HL-60 (cell line): Measurements from ENCODE around the gene TNC.

Source experiments
- DNase-seq, 2 experiments: peaks; one replicate each; pipeline ENCODE4 v3.0.0-alpha.2; 2010 to 2020; ENCODE audit warnings: low read depth in 1 of 2, low spot score in 1 of 2
- H3K27ac ChIP-seq: fragments of 250-450 bp; sonication (Bioruptor Pico); replicated peaks from 2 replicates; pipeline ENCODE4 v1.5.1; 2020; ENCODE audit warnings: mild to moderate bottlenecking, moderate library complexity
- H3K27me3 ChIP-seq: fragments of 250-450 bp; sonication (Bioruptor Pico); 2 replicates; pipeline ENCODE4 v1.5.1; 2021; ENCODE audit warnings: mild to moderate bottlenecking, moderate library complexity; ENCODE audit not compliant: insufficient read depth, poor library complexity, severe bottlenecking
- H3K4me3 ChIP-seq: replicated peaks from 2 replicates; pipeline ENCODE4 v1.5.1; 2011; ENCODE audit warnings: mild to moderate bottlenecking, control low read depth, low read length; ENCODE audit not compliant: insufficient read depth
- GABPA ChIP-seq: IDR thresholded peaks from 2 replicates; pipeline ENCODE4 v1.6.1; 2012; ENCODE audit warnings: low read depth
- POLR2AphosphoS5 ChIP-seq: IDR thresholded peaks from 2 replicates; pipeline ENCODE4 v1.6.1; 2012; ENCODE audit warnings: low read depth
- SPI1 ChIP-seq: IDR thresholded peaks from 2 replicates; pipeline ENCODE4 v1.6.1; 2012; ENCODE audit warnings: low read depth, mild to moderate bottlenecking, borderline replicate concordance
- TF ChIP-seq, protein P1 (sequence below): IDR thresholded peaks from 2 replicates; pipeline ENCODE4 v1.6.1; 2012; ENCODE audit warnings: low read depth; ENCODE audit not compliant: insufficient replicate concordance
- TF ChIP-seq, protein P2 (sequence below): IDR thresholded peaks from one replicate; pipeline ENCODE4 v1.5.1; 2011; ENCODE audit warnings: low read length, control low read depth, inconsistent platforms; ENCODE audit not compliant: insufficient read depth

The TNC gene

DNA sequence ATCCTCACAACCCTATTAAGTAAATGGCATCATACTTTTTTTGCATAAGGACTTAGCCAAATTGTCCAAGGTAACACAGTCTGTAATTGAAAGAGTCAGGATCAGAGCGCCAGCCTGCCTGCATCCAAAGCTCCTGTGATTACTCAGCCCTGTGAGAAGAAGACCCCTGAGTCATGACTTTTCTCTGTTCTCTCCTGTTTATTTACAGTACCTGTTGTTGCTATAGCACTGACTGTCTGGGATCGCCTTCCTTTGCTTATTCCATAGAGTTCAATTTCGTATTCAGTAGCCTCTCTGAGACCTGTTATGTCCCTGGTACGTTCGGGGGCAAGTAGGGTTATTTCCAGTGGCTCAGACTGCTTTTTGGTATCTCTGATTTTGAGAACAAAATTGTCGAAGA is 71.8 kb downstream of the TNC start:
- Histone ChIP-seq H3K27me3 (peaks cover 3% of the 10 kb centered on the region), H3K27ac (no peak overlapping the region), H3K4me3 (no peak overlapping the region)
- DNase-seq = no peak
- TF ChIP-seq, protein P1, sequence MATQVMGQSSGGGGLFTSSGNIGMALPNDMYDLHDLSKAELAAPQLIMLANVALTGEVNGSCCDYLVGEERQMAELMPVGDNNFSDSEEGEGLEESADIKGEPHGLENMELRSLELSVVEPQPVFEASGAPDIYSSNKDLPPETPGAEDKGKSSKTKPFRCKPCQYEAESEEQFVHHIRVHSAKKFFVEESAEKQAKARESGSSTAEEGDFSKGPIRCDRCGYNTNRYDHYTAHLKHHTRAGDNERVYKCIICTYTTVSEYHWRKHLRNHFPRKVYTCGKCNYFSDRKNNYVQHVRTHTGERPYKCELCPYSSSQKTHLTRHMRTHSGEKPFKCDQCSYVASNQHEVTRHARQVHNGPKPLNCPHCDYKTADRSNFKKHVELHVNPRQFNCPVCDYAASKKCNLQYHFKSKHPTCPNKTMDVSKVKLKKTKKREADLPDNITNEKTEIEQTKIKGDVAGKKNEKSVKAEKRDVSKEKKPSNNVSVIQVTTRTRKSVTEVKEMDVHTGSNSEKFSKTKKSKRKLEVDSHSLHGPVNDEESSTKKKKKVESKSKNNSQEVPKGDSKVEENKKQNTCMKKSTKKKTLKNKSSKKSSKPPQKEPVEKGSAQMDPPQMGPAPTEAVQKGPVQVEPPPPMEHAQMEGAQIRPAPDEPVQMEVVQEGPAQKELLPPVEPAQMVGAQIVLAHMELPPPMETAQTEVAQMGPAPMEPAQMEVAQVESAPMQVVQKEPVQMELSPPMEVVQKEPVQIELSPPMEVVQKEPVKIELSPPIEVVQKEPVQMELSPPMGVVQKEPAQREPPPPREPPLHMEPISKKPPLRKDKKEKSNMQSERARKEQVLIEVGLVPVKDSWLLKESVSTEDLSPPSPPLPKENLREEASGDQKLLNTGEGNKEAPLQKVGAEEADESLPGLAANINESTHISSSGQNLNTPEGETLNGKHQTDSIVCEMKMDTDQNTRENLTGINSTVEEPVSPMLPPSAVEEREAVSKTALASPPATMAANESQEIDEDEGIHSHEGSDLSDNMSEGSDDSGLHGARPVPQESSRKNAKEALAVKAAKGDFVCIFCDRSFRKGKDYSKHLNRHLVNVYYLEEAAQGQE = no peak
- TF ChIP-seq POLR2AphosphoS5 (no peak), GABPA (no peak), SPI1 (no peak)
- TF ChIP-seq, protein P2, sequence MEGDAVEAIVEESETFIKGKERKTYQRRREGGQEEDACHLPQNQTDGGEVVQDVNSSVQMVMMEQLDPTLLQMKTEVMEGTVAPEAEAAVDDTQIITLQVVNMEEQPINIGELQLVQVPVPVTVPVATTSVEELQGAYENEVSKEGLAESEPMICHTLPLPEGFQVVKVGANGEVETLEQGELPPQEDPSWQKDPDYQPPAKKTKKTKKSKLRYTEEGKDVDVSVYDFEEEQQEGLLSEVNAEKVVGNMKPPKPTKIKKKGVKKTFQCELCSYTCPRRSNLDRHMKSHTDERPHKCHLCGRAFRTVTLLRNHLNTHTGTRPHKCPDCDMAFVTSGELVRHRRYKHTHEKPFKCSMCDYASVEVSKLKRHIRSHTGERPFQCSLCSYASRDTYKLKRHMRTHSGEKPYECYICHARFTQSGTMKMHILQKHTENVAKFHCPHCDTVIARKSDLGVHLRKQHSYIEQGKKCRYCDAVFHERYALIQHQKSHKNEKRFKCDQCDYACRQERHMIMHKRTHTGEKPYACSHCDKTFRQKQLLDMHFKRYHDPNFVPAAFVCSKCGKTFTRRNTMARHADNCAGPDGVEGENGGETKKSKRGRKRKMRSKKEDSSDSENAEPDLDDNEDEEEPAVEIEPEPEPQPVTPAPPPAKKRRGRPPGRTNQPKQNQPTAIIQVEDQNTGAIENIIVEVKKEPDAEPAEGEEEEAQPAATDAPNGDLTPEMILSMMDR = no peak

DNA sequence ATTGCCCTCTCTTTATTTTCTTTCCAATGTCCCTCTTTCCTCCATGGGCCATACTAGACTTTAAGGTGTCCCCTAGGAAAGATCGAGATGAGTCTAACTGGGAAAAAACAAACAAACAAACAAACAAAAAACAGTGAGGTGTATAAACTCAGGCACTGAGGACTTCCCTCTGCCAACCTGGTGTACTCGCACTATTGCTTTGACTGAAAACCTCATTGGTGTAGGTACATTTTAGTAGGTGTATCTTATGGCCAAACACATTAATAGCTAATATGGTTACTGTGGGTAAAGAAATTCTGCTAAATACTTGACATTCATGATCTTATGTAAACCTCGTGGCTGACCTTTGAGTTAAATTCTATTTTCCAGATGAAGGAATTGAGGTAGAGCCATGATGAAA is 74.3 kb downstream of the TNC start:
- Histone ChIP-seq H3K27me3 (peaks cover 3% of the 10 kb centered on the region), H3K27ac (no peak overlapping the region)
- no peak for DNase-seq

DNA sequence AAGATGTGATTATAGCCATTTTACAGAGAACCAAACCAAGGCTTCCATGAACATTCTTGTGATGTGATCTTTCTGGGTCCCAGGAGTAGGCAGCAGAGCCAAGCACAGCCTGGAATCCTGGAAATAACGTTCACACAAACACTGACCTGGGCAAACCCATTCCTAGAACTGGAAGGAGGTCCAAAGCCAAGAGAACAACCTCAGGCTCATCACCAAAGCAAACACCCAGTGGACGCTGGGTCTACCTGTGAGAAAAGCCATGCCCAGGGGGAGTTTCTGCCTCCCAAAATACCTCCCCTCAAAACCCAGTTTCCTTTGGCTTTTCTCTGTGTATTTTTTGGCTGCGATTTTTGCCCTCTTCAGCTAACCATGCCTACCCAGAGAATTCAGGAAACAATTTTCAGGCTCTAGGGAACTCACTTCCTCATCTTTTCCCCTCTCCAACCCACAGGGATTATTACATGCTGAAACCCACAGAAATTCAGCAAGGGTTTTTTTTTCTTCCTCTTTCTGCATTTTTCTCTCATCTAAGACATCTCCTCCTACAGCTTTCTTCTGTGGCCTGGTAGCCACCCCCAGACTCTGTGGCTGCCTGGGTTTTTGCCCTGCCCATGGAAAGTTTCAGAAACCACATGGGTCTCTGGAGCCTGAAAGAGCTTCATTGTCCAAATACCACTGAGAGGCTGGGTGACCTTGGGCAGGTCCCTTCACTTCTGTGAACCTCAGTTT is 75.0 kb downstream of the TNC start:
- DNase-seq = peak in 1 of 2 experiments; percentile 69
- TF ChIP-seq, protein P1 = no peak
- TF ChIP-seq GABPA (no peak), POLR2AphosphoS5 (peak; percentile 36), SPI1 (peak; percentile 87)
- TF ChIP-seq, protein P2 = no peak
- Histone ChIP-seq H3K27ac (no peak overlapping the region), H3K4me3 (no peak overlapping the region), H3K27me3 (peaks cover 3% of the 10 kb centered on the region)

More for the DNA sequence above, 74.3 kb downstream of the TNC start:
- no peak for TF ChIP-seq GABPA
- no peak for TF ChIP-seq SPI1
- no peak for TF ChIP-seq POLR2AphosphoS5
- TF ChIP-seq, protein P2 = no peak
- TF ChIP-seq, protein P1 = no peak
- no peak overlapping the region for H3K4me3 ChIP-seq
